Ascending aorta (tissue), 2 donors: ENCODE data around the gene ATXN3. TPM values are rescaled to one million over a fixed set of nuclear protein-coding genes. Genes with fewer than 3 reads are reported as not detected.

ENCODE experiments used
- DNase-seq, 2 donors: peaks; one replicate each; pipeline ENCODE4 v3.0.0-alpha.2; 2019; ENCODE audit warnings: low spot score in 2 of 2
- H3K27ac ChIP-seq, 2 donors: fragments of 200-600 bp; sonication (generic); one replicate each; pipeline ENCODE4 v1.5.1; 2016 to 2017; ENCODE audit warnings: mild to moderate bottlenecking in 1 of 2
- H3K27me3 ChIP-seq: fragments of 200-600 bp; sonication (generic); one replicate; pipeline ENCODE4 v1.5.1; 2017
- H3K36me3 ChIP-seq, 2 donors: fragments of 200-600 bp; sonication (generic); one replicate each; pipeline ENCODE4 v1.5.1; 2016
- H3K4me1 ChIP-seq, 2 donors: fragments of 200-600 bp; sonication (generic); one replicate each; pipeline ENCODE4 v1.5.1; 2016 to 2017; ENCODE audit warnings: mild to moderate bottlenecking in 1 of 2
- H3K4me3 ChIP-seq, 2 donors: fragments of 200-600 bp; sonication (generic); one replicate each; pipeline ENCODE4 v1.5.1; 2016 to 2017; ENCODE audit warnings: mild to moderate bottlenecking in 1 of 2
- H3K9me3 ChIP-seq, 2 donors: fragments of 200-600 bp; sonication (generic); one replicate each; pipeline ENCODE4 v1.5.1; 2016
- CTCF ChIP-seq, 3 experiments: fragments of 200-600 bp in 2 of 3; fragments of 450-650 bp in 1 of 3; sonication (generic) in 2 of 3; IDR thresholded peaks; one replicate each; pipeline ENCODE4 v1.5.1; 2016 to 2019; ENCODE audit warnings: antibody characterized with exemption in 3 of 3, mild to moderate bottlenecking in 1 of 3, moderate library complexity in 1 of 3
- intact Hi-C: fragments of 100-400 bp; cut with DNase I; formaldehyde crosslinking; loops from one replicate; pipeline ENCODE4 v1.15.1; 2023
- total RNA-seq: library from RNA; depleted of rRNA; stranded (reverse); fragments of >200 nt; gene quantifications from one replicate; pipeline ENCODE4 v1.1.0, GENCODE V29; 2016

The ATXN3 gene
- 90.4 TPM for total RNA-seq

- intact Hi-C loops, result loop anchor here (1.0 to 10.0 kb wide), 5 partner anchors 15 to 594 kb away; partner anchors contain the start of genes CPSF2, NDUFB1, PPP4R3A and TRIP11
Observed at GRCh38 chr14:92106143-92106926, at the start of gene ATXN3. Gene ATXN3 (minus strand): TSS chr14:92106582. CDS start chr14:92106552, 30 bp downstream.

GRCh38 chr14:92154283-92154942 is 48.0 kb upstream of the ATXN3 start:
- no peaks in the 10 kb centered on the region for H3K27me3 ChIP-seq
- no peak for TF ChIP-seq CTCF (IDR thresholded peaks at IDR 0.05)
- H3K9me3 ChIP-seq, result no peaks in the 10 kb centered on the region
- peaks cover 37 to 39% of the 10 kb centered on the region in 2 donors for H3K36me3 ChIP-seq
- H3K4me3 ChIP-seq, result no peak overlapping the region
- H3K4me1 ChIP-seq, result peaks cover 0 to 9% of the 10 kb centered on the region in 2 donors
- intact Hi-C loops, result no loop called here
- peak overlapping the region; percentile 32 to 36 for H3K27ac ChIP-seq
- DNase-seq, result no peak

More at GRCh38 chr14:92106143-92106926, at the start of gene ATXN3:
- H3K27me3 ChIP-seq, result no peaks in the 10 kb centered on the region
- H3K27ac ChIP-seq, result peak within 1 kb of the TSS; percentile 93
- DNase-seq, result peak; percentile 90 to 98
- peak within 1 kb of the TSS; percentile 89 to 90 for H3K4me3 ChIP-seq
- H3K36me3 ChIP-seq, result no peaks in the 10 kb centered on the region
- H3K4me1 ChIP-seq, result peaks cover 4 to 15% of the 10 kb centered on the region in 2 donors
- TF ChIP-seq CTCF (IDR thresholded peaks at IDR 0.05), result peak; percentile 62 to 83 (median 79)
- H3K9me3 ChIP-seq, result no peaks in the 10 kb centered on the region

GRCh38 chr14:92153581-92153980 is 47.2 kb upstream of the ATXN3 start:
- Histone ChIP-seq H3K4me1 (peaks cover 0 to 9% of the 10 kb centered on the region in 2 donors), H3K27me3 (no peaks in the 10 kb centered on the region), H3K4me3 (no peak overlapping the region), H3K27ac (peak overlapping the region; percentile 32 to 36), H3K9me3 (no peaks in the 10 kb centered on the region), H3K36me3 (peaks cover 34 to 35% of the 10 kb centered on the region in 2 donors)
- TF ChIP-seq CTCF (IDR thresholded peaks at IDR 0.05), result no peak
- intact Hi-C loops, result no loop called here
- DNase-seq, result no peak

- no peak for DNase-seq
- Histone ChIP-seq H3K4me3 (no peak overlapping the region), H3K36me3 (peaks cover 25 to 58% of the 10 kb centered on the region in 2 donors), H3K27me3 (no peaks in the 10 kb centered on the region), H3K9me3 (no peaks in the 10 kb centered on the region), H3K4me1 (peaks cover 0 to 3% of the 10 kb centered on the region in 2 donors), H3K27ac (no peak overlapping the region)
- intact Hi-C loops, result no loop called here
- TF ChIP-seq CTCF (IDR thresholded peaks at IDR 0.05), result no peak
Observed at GRCh38 chr14:92144708-92145107, 38.3 kb upstream of the ATXN3 start.

GRCh38 chr14:92143962-92144361 is 37.6 kb upstream of the ATXN3 start:
- Histone ChIP-seq H3K36me3 (peaks cover 25 to 57% of the 10 kb centered on the region in 2 donors), H3K27ac (no peak overlapping the region), H3K27me3 (no peaks in the 10 kb centered on the region), H3K9me3 (no peaks in the 10 kb centered on the region), H3K4me1 (peaks cover 0 to 3% of the 10 kb centered on the region in 2 donors), H3K4me3 (no peak overlapping the region)
- intact Hi-C loops, result no loop called here
- no peak for DNase-seq
- no peak for TF ChIP-seq CTCF (IDR thresholded peaks at IDR 0.05)
